Tibial artery (tissue), 4 donors: ENCODE results near the gene TCN1.

ENCODE experiments used
- DNase-seq, 2 donors: peaks; one replicate each; pipeline ENCODE4 v3.0.0-alpha.2; 2019
- H3K27ac ChIP-seq, 2 donors: fragments of 200-600 bp; sonication (generic) in 1 of 2; 1 replicate in 1 of 2; 2 replicates in 1 of 2; pipeline ENCODE4 v1.5.1; 2018 to 2019; ENCODE audit warnings: mild to moderate bottlenecking in 1 of 2
- H3K27me3 ChIP-seq, 2 donors: fragments of 200-600 bp; sonication (generic) in 1 of 2; one replicate each; pipeline versions ENCODE4 v1.5.1 to v1.6.0; 2016 to 2019
- H3K36me3 ChIP-seq, 3 donors: fragments of 200-600 bp; sonication (generic) in 2 of 3; one replicate each; pipeline ENCODE4 v1.5.1; 2016 to 2019; ENCODE audit warnings: mild to moderate bottlenecking in 2 of 3
- H3K4me1 ChIP-seq, 4 donors: fragments of 200-600 bp; sonication (generic) in 2 of 4; 1 replicate in 3 of 4; 2 replicates in 1 of 4; pipeline ENCODE4 v1.5.1; 2016 to 2019
- H3K4me3 ChIP-seq, 2 donors: fragments of 200-600 bp; sonication (generic) in 1 of 2; 1 replicate in 1 of 2; 2 replicates in 1 of 2; pipeline ENCODE4 v1.5.1; 2018 to 2019; ENCODE audit warnings: mild to moderate bottlenecking in 2 of 2
- H3K9me3 ChIP-seq, 3 donors: fragments of 200-600 bp; sonication (generic) in 1 of 3; one replicate each; pipeline ENCODE4 v1.5.1; 2016 to 2019
- CTCF ChIP-seq, 2 experiments: fragments of 200-600 bp in 1 of 2; fragments of 450-650 bp in 1 of 2; IDR thresholded peaks; one replicate each; pipeline ENCODE4 v1.5.1; 2017 to 2019; ENCODE audit warnings: antibody characterized with exemption in 2 of 2, mild to moderate bottlenecking in 1 of 2, moderate library complexity in 1 of 2
- intact Hi-C: fragments of 100-400 bp; cut with DNase I; formaldehyde crosslinking; loops from one replicate; pipeline ENCODE4 v1.15.0; 2023; ENCODE audit warnings: low total_unique reads

The TCN1 gene

GRCh38 chr11:59878575-59878974 lies 12.3 kb upstream of the TCN1 start, which contains the start of gene OOSP3:
TSS of gene OOSP3 (plus strand) at chr11:59878782. CDS start at chr11:59878809, 27 bp downstream.
- no peaks in the 10 kb centered on the region for H3K27me3 ChIP-seq
- intact Hi-C loops, result no loop called here
- H3K36me3 ChIP-seq, result no peaks in the 10 kb centered on the region
- no peak for TF ChIP-seq CTCF (IDR thresholded peaks at IDR 0.05)
- no peak within 1 kb of the TSS for H3K4me3 ChIP-seq
- H3K9me3 ChIP-seq, result no peaks in the 10 kb centered on the region
- H3K4me1 ChIP-seq, result no peaks in the 10 kb centered on the region
- no peak within 1 kb of the TSS for H3K27ac ChIP-seq
- DNase-seq, result no peak

- no peaks in the 10 kb centered on the region for H3K4me1 ChIP-seq
- no peaks in the 10 kb centered on the region for H3K36me3 ChIP-seq
- no peaks in the 10 kb centered on the region for H3K9me3 ChIP-seq
- no peaks in the 10 kb centered on the region for H3K27me3 ChIP-seq
- no peak overlapping the region for H3K4me3 ChIP-seq
- no peak for TF ChIP-seq CTCF (IDR thresholded peaks at IDR 0.05)
- no peak overlapping the region for H3K27ac ChIP-seq
- intact Hi-C loops, result no loop called here
- no peak for DNase-seq
Measured at GRCh38 chr11:59877784-59878183, 11.5 kb upstream of the TCN1 start.

- Histone ChIP-seq H3K27ac (no peak overlapping the region), H3K9me3 (no peaks in the 10 kb centered on the region), H3K27me3 (no peaks in the 10 kb centered on the region), H3K36me3 (no peaks in the 10 kb centered on the region), H3K4me1 (no peaks in the 10 kb centered on the region), H3K4me3 (no peak overlapping the region)
- TF ChIP-seq CTCF (IDR thresholded peaks at IDR 0.05), result no peak
- intact Hi-C loops, result no loop called here
- DNase-seq, result no peak
Measured at GRCh38 chr11:59877325-59877724, 11.0 kb upstream of the TCN1 start.

GRCh38 chr11:59875856-59876519 lies 9.7 kb upstream of the TCN1 start:
- DNase-seq, result no peak
- no peak for TF ChIP-seq CTCF (IDR thresholded peaks at IDR 0.05)
- no peak overlapping the region for H3K27ac ChIP-seq
- H3K9me3 ChIP-seq, result no peaks in the 10 kb centered on the region
- no peak overlapping the region for H3K4me3 ChIP-seq
- H3K27me3 ChIP-seq, result no peaks in the 10 kb centered on the region
- no peaks in the 10 kb centered on the region for H3K4me1 ChIP-seq
- H3K36me3 ChIP-seq, result no peaks in the 10 kb centered on the region
- intact Hi-C loops, result no loop called here

GRCh38 chr11:59872076-59872475 lies 5.8 kb upstream of the TCN1 start:
- H3K36me3 ChIP-seq, result no peaks in the 10 kb centered on the region
- no peaks in the 10 kb centered on the region for H3K9me3 ChIP-seq
- no peak for TF ChIP-seq CTCF (IDR thresholded peaks at IDR 0.05)
- H3K4me1 ChIP-seq, result no peaks in the 10 kb centered on the region
- DNase-seq, result no peak
- H3K27ac ChIP-seq, result no peak overlapping the region
- no peaks in the 10 kb centered on the region for H3K27me3 ChIP-seq
- intact Hi-C loops, result no loop called here
- no peak overlapping the region for H3K4me3 ChIP-seq

GRCh38 chr11:59867946-59868345 lies 1.7 kb upstream of the TCN1 start:
- Histone ChIP-seq H3K9me3 (no peaks in the 10 kb centered on the region), H3K27me3 (no peaks in the 10 kb centered on the region), H3K4me1 (no peaks in the 10 kb centered on the region), H3K4me3 (no peak overlapping the region), H3K27ac (no peak overlapping the region), H3K36me3 (no peaks in the 10 kb centered on the region)
- DNase-seq, result no peak
- intact Hi-C loops, result no loop called here
- TF ChIP-seq CTCF (IDR thresholded peaks at IDR 0.05), result no peak
